H1 (cell line): ENCODE measurements around the gene SPOP. TPM values are rescaled to one million over a fixed set of nuclear protein-coding genes. Genes with fewer than 3 reads are reported as not detected.

Experiments
- CTBP2 ChIP-seq: IDR thresholded peaks from 2 replicates; pipeline ENCODE4 v1.7.0; 2011; ENCODE audit warnings: borderline replicate concordance, mild to moderate bottlenecking, moderate library complexity, mixed read lengths, low read length; ENCODE audit not compliant: insufficient read depth, insufficient read length
- HDAC6 ChIP-seq: IDR thresholded peaks from one replicate; pipeline ENCODE4 v1.7.1; 2012; ENCODE audit warnings: low read depth, mild to moderate bottlenecking, inconsistent platforms, low read length, moderate library complexity
- JUN ChIP-seq: IDR thresholded peaks from 2 replicates; pipeline ENCODE4 v1.6.1; 2011; ENCODE audit warnings: low read depth, mild to moderate bottlenecking, improper control_type of control experiment, low read length
- polyA plus RNA-seq, 7 experiments: library from polyadenylated mRNA; depleted of rRNA in 3 of 7; stranded (reverse) in 5 of 7; unstranded in 2 of 7; fragments of >200 nt in 5 of 7; fragments of 200-250 nt in 2 of 7; gene quantifications; 1 replicate in 5 of 7; 2 replicates in 1 of 7; 4 replicates in 1 of 7; pipeline versions ENCODE4 v1.2.1 to v1.2.3, GENCODE V29; 2011 to 2013; ENCODE audit warnings: missing spikeins in 2 of 7, mixed read lengths in 2 of 7
- total RNA-seq: library from RNA; stranded (reverse); fragmentation: NEBNext Ultra II Directional; extraction: Animal tissue kit (Norgen Biotek cat#: 25700); gene quantifications from 2 replicates; pipeline ENCODE4 v1.2.1, GENCODE V29; 2021

The SPOP gene
- total and polyA plus RNA-seq, 2 of the 8 experiments (the other 6 are each of a cell fraction or from before 2014, with no cell fraction given), result 13.3 to 25.6 TPM

DNA sequence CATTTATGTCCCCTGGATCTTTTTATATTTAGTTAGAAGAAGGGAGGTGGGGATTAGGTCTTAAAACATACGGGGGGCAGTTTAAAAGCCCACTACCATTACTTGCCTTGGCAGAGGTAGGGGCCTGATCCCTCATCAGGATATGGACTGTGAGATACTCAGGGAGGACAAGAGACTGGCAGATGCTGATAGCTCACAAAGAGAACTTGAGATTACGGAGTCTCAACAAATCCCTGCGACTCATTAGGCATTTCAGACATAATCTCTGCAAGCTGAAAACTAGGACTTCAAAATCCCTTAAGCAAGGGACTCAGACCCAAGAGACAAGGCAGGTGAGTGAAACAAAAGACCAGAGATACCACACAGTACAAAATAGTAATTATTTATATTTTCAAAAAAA lies 79.0 kb downstream of the SPOP start (continued):
- TF ChIP-seq HDAC6 (no peak), JUN (no peak), CTBP2 (no peak)
